Mesendoderm (in vitro differentiated cells): ENCODE measurements around the gene HK3.
A peak's percentile ranks its signal among the peaks of the same experiment; 100 is the strongest.

Experiments
- DNase-seq: peaks from one replicate; pipeline ENCODE4 v3.0.0; 2013
- H2AK5ac ChIP-seq: 2 replicates; pipeline ENCODE4 v1.6.1; 2013; ENCODE audit warnings: low read length, inconsistent platforms
- H2BK120ac ChIP-seq: 2 replicates; pipeline ENCODE4 v1.6.1; 2013; ENCODE audit warnings: low read depth, mild to moderate bottlenecking, low read length, moderate library complexity, mixed read lengths
- H2BK15ac ChIP-seq: replicated peaks from 2 replicates; pipeline ENCODE4 v1.6.1; 2013; ENCODE audit warnings: low read depth, mild to moderate bottlenecking, moderate library complexity
- H2BK5ac ChIP-seq: 2 replicates; pipeline ENCODE4 v1.6.1; 2013; ENCODE audit warnings: low read length, inconsistent platforms
- H3K18ac ChIP-seq: 2 replicates; pipeline ENCODE4 v1.6.1; 2013; ENCODE audit warnings: mild to moderate bottlenecking, low read length, mixed read lengths
- H3K23ac ChIP-seq: one replicate; pipeline ENCODE4 v1.6.1; 2013; ENCODE audit warnings: low read length
- H3K27ac ChIP-seq: 2 replicates; pipeline ENCODE4 v1.5.1; 2013; ENCODE audit warnings: low read depth, mild to moderate bottlenecking, inconsistent platforms, low read length, moderate library complexity
- H3K27me3 ChIP-seq: 2 replicates; pipeline ENCODE4 v1.6.1; 2013; ENCODE audit warnings: low read length, control low read depth, mild to moderate bottlenecking, inconsistent platforms; ENCODE audit not compliant: insufficient read depth, poor library complexity
- H3K36me3 ChIP-seq: 2 replicates; pipeline ENCODE4 v1.6.1; 2013; ENCODE audit warnings: low read length, inconsistent platforms; ENCODE audit not compliant: control insufficient read depth, insufficient read depth
- H3K4ac ChIP-seq: one replicate; pipeline ENCODE4 v1.6.1; 2013; ENCODE audit warnings: low read depth, mild to moderate bottlenecking, low read length, moderate library complexity
- H3K4me1 ChIP-seq: 2 replicates; pipeline ENCODE4 v1.6.1; 2013; ENCODE audit warnings: low read depth, low read length, inconsistent platforms; ENCODE audit not compliant: control insufficient read depth
- H3K4me2 ChIP-seq: 2 replicates; pipeline ENCODE4 v1.6.1; 2013; ENCODE audit warnings: low read length
- H3K4me3 ChIP-seq: 2 replicates; pipeline ENCODE4 v1.5.1; 2013; ENCODE audit warnings: mild to moderate bottlenecking, low read length
- H3K56ac ChIP-seq: one replicate; pipeline ENCODE4 v1.6.1; 2013; ENCODE audit warnings: low read length
- H3K79me1 ChIP-seq: 2 replicates; pipeline ENCODE4 v1.6.1; 2013; ENCODE audit warnings: low read length, inconsistent platforms
- H3K79me2 ChIP-seq: 2 replicates; pipeline ENCODE4 v1.6.1; 2013; ENCODE audit warnings: mild to moderate bottlenecking, low read length; ENCODE audit not compliant: control insufficient read depth, insufficient read depth
- H3K9ac ChIP-seq: 2 replicates; pipeline ENCODE4 v1.6.1; 2013; ENCODE audit warnings: low read length, inconsistent platforms
- H4K5ac ChIP-seq: one replicate; pipeline ENCODE4 v1.6.1; 2013; ENCODE audit warnings: low read length
- H4K8ac ChIP-seq: one replicate; pipeline ENCODE4 v1.6.1; 2013; ENCODE audit warnings: low read depth, mild to moderate bottlenecking, control low read depth, low read length, moderate library complexity
- WGBS: extraction: QIAGEN DNeasy Blood & Tissue Kit; methylation state at CpG from one replicate; pipeline ENCODE4 v1.1.7; 2013; ENCODE audit warnings: low lambda C conversion rate, missing lambda C conversion rate; ENCODE audit not compliant: insufficient coverage; ENCODE audit errors: extremely low coverage; 5-methylcytosine and 5-hydroxymethylcytosine counted together

HK3 gene

DNA sequence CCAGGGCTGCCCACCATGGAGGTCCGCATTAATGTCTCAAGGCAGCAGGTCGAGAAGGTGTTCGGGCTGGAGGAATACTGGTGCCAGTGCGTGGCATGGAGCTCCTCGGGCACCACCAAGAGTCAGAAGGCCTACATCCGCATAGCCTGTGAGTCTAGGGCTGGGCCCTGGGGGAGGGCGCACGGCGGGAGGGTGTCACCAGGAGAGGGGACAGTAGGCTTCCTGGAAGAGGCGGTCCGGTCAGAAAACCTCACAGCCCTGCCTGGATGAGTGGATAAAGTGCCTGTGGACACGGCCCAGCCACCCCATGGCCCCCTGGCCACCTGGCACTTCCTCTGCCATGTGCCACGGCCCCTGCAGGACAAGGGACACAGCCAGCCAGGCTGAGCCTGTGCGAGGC lies 31.0 kb downstream of the HK3 start:
- no CpG with 5 or more reads among the region's 14 CpGs for WGBS
- no peak overlapping the region for H3K27ac ChIP-seq

GRCh38 chr5:176866707-176867310 lies 32.3 kb downstream of the HK3 start:
- H3K79me1 ChIP-seq: no peaks in the 10 kb centered on the region
- no peaks in the 10 kb centered on the region for H3K36me3 ChIP-seq
- no peaks in the 10 kb centered on the region for H3K27me3 ChIP-seq
- H4K8ac ChIP-seq: no peak overlapping the region
- H3K4ac ChIP-seq: no peak overlapping the region
- H3K23ac ChIP-seq: no peak overlapping the region
- H3K4me1 ChIP-seq: peaks cover 7% of the 10 kb centered on the region
- H2BK15ac ChIP-seq: no peak overlapping the region
- H2BK120ac ChIP-seq: no peak overlapping the region
- no peak overlapping the region for H2AK5ac ChIP-seq
- H3K4me3 ChIP-seq: no peak overlapping the region
- WGBS: no CpG with 5 or more reads among the region's 16 CpGs
- DNase-seq: peak; percentile 68
- no peak overlapping the region for H3K18ac ChIP-seq
- H3K27ac ChIP-seq: no peak overlapping the region
- H3K79me2 ChIP-seq: no peaks in the 10 kb centered on the region
- H2BK5ac ChIP-seq: no peak overlapping the region
- H3K9ac ChIP-seq: no peak overlapping the region
- H4K5ac ChIP-seq: no peak overlapping the region
- H3K56ac ChIP-seq: no peak overlapping the region
- H3K4me2 ChIP-seq: no peak overlapping the region

More for the DNA sequence above, 31.0 kb downstream of the HK3 start:
- H2BK15ac ChIP-seq: no peak overlapping the region
- no peak overlapping the region for H4K8ac ChIP-seq
- no peak for DNase-seq
- H3K23ac ChIP-seq: no peak overlapping the region
- H2BK5ac ChIP-seq: no peak overlapping the region
- no peaks in the 10 kb centered on the region for H3K79me2 ChIP-seq
- no peak overlapping the region for H3K4ac ChIP-seq
- no peak overlapping the region for H4K5ac ChIP-seq
- no peaks in the 10 kb centered on the region for H3K36me3 ChIP-seq
- H3K27me3 ChIP-seq: no peaks in the 10 kb centered on the region
- H3K4me3 ChIP-seq: no peak overlapping the region
- no peak overlapping the region for H2AK5ac ChIP-seq
- no peak overlapping the region for H3K9ac ChIP-seq
- no peak overlapping the region for H3K18ac ChIP-seq
- no peak overlapping the region for H3K56ac ChIP-seq
- no peak overlapping the region for H2BK120ac ChIP-seq
- H3K79me1 ChIP-seq: no peaks in the 10 kb centered on the region
- peaks cover 5% of the 10 kb centered on the region for H3K4me1 ChIP-seq
- H3K4me2 ChIP-seq: no peak overlapping the region

DNA sequence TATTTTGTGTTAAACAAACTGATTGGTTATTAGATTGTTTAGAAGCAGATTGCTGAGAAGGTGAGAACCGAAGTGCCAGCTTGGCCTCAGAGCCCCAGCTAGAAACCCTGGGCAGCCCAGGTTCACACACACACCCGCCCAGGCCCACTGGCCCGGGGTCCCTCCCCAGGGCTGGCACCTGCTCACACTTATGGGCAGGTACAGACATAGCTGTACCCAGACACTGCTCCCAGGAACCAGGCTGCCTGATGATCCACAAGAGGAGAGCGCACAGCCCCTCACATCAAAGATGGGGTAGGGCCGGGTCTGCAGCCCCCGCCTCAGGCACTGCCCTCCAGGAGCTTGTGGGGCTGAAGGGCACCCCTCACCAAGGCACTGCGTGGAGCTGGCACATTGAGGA lies 33.2 kb downstream of the HK3 start:
- Histone ChIP-seq H3K18ac (no peak overlapping the region), H3K9ac (no peak overlapping the region), H3K79me1 (no peaks in the 10 kb centered on the region), H3K4me2 (no peak overlapping the region), H2BK120ac (no peak overlapping the region), H2AK5ac (no peak overlapping the region), H3K4me1 (peaks cover 7% of the 10 kb centered on the region), H3K23ac (no peak overlapping the region), H3K27ac (no peak overlapping the region), H3K36me3 (no peaks in the 10 kb centered on the region), H3K4me3 (no peak overlapping the region), H3K27me3 (no peaks in the 10 kb centered on the region), H3K79me2 (no peaks in the 10 kb centered on the region), H2BK5ac (no peak overlapping the region), H3K56ac (no peak overlapping the region), H3K4ac (no peak overlapping the region), H2BK15ac (no peak overlapping the region), H4K5ac (no peak overlapping the region), H4K8ac (no peak overlapping the region)
- DNase-seq: no peak
- WGBS: no CpG with 5 or more reads among the region's 7 CpGs

DNA sequence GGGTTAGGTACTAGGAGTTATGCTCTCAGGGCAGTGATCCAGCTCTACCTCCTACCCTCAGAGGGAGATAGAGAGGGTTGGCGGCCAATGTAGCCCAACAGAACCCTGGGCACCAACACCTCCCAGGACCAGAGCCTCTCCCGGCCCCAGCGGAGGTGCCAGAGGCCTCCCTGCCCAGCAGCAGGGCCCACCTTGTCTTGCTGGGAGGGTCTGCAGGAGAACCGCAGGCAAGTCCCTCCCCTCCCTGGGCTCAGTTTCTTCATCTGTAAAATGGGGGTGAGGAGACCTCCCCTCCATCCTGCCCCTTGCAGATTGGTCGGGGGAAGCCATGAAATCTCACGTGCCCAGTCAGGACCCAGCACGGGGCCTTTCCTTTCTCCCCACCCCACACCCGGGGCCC lies 34.4 kb downstream of the HK3 start:
- Histone ChIP-seq H2BK120ac (no peak overlapping the region), H3K4me3 (no peak overlapping the region), H3K4ac (no peak overlapping the region), H3K18ac (no peak overlapping the region), H4K8ac (no peak overlapping the region), H3K9ac (no peak overlapping the region), H2AK5ac (no peak overlapping the region), H4K5ac (no peak overlapping the region), H3K23ac (no peak overlapping the region), H3K56ac (no peak overlapping the region), H2BK15ac (no peak overlapping the region), H3K27me3 (no peaks in the 10 kb centered on the region), H3K4me1 (peaks cover 7% of the 10 kb centered on the region), H3K36me3 (no peaks in the 10 kb centered on the region), H3K79me1 (no peaks in the 10 kb centered on the region), H2BK5ac (no peak overlapping the region), H3K79me2 (no peaks in the 10 kb centered on the region), H3K27ac (no peak overlapping the region), H3K4me2 (no peak overlapping the region)
- no CpG with 5 or more reads among the region's 8 CpGs for WGBS
- no peak for DNase-seq

DNA sequence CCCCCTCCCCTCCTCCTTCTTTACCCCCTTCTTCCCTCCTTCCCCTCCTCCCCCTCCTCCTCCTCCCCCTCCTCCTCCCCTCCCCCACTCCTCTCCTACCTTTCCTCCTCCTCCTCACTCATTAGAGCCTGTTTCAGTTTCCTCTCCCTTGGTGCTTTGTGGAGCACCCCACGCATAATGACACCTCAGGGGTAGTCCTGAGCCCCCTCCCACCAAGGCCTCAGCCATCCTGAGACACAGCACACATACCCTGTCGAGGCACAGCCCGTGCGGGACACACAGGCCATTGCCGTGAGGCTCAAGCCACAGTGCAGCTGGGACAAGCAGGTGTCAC lies 35.4 kb downstream of the HK3 start:
- Histone ChIP-seq H2AK5ac (no peak overlapping the region), H2BK5ac (no peak overlapping the region), H2BK15ac (no peak overlapping the region), H4K8ac (no peak overlapping the region), H3K36me3 (no peaks in the 10 kb centered on the region), H3K27ac (no peak overlapping the region), H3K18ac (no peak overlapping the region), H2BK120ac (no peak overlapping the region), H3K4me3 (no peak overlapping the region), H4K5ac (no peak overlapping the region), H3K79me1 (no peaks in the 10 kb centered on the region), H3K4me1 (peaks cover 7% of the 10 kb centered on the region), H3K56ac (no peak overlapping the region), H3K9ac (no peak overlapping the region), H3K4me2 (no peak overlapping the region), H3K23ac (no peak overlapping the region), H3K4ac (no peak overlapping the region), H3K79me2 (no peaks in the 10 kb centered on the region), H3K27me3 (no peaks in the 10 kb centered on the region)
- no CpG with 5 or more reads among the region's 5 CpGs for WGBS
- no peak for DNase-seq

DNA sequence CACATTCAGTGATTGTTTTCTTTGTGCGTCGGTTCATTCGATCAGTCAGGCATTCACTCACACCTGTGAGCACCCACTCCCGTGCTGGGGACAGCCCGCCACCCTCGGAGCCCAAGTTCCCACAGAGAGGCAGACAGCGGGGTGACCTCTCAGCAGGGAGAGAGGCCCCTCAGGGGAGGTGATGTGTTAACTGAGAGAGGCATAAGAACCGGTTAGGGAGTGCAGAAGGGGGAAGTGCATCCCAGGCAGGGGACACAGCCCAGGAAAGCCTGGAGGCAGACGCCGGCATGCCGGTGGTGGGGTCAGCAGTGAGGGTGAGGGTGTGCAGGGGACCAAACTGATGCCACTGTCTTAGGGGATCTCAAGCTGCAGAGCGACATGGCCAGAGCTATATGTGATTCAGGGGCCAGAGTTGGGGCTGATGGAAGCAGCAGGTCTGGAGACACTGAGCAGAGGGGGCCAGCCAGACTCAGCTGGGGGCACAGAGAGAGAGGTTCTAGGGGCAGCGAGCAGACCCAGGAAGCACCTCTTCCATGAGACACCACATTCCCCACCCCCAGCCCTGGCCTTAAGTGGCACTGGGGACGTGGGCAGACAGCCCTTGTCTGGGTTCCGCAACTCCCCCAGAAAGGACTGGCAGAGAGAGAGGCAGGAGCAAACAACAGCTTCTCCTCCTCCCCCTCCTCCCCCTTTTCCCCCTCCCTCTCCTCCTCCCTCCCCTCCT lies 35.9 kb downstream of the HK3 start:
- H2AK5ac ChIP-seq: no peak overlapping the region
- H2BK15ac ChIP-seq: no peak overlapping the region
- H3K4me2 ChIP-seq: no peak overlapping the region
- H2BK5ac ChIP-seq: no peak overlapping the region
- peak overlapping the region; percentile 10 for H3K56ac ChIP-seq
- DNase-seq: no peak
- no peak overlapping the region for H3K4me3 ChIP-seq
- no peak overlapping the region for H3K9ac ChIP-seq
- H3K23ac ChIP-seq: no peak overlapping the region
- H3K4me1 ChIP-seq: peaks cover 7% of the 10 kb centered on the region
- H3K27me3 ChIP-seq: no peaks in the 10 kb centered on the region
- no peaks in the 10 kb centered on the region for H3K79me1 ChIP-seq
- H4K8ac ChIP-seq: no peak overlapping the region
- no peaks in the 10 kb centered on the region for H3K79me2 ChIP-seq
- H3K4ac ChIP-seq: no peak overlapping the region
- H3K27ac ChIP-seq: no peak overlapping the region
- no peak overlapping the region for H2BK120ac ChIP-seq
- H4K5ac ChIP-seq: no peak overlapping the region
- no peak overlapping the region for H3K18ac ChIP-seq
- WGBS: no CpG with 5 or more reads among the region's 15 CpGs
- no peaks in the 10 kb centered on the region for H3K36me3 ChIP-seq
